Stimulated activated CD8-positive, alpha-beta memory T cell treated with anti-CD3 and anti-CD28 coated beads, Interleukin-4, amount 100 ng/mL, for 1 hour (primary cell): ENCODE data around the gene CALHM1.
"Not testable (repeated sequence)": the region's sequence is repeated elsewhere in the genome, so short reads cannot be mapped to it uniquely, and the experiment has no call there.

Experiments
- DNase-seq, 2 donors: peaks; one replicate each; pipeline ENCODE4 v3.0.0-alpha.2; 2020; ENCODE audit warnings: low read depth in 2 of 2, low spot score in 1 of 2

CALHM1 gene

DNA sequence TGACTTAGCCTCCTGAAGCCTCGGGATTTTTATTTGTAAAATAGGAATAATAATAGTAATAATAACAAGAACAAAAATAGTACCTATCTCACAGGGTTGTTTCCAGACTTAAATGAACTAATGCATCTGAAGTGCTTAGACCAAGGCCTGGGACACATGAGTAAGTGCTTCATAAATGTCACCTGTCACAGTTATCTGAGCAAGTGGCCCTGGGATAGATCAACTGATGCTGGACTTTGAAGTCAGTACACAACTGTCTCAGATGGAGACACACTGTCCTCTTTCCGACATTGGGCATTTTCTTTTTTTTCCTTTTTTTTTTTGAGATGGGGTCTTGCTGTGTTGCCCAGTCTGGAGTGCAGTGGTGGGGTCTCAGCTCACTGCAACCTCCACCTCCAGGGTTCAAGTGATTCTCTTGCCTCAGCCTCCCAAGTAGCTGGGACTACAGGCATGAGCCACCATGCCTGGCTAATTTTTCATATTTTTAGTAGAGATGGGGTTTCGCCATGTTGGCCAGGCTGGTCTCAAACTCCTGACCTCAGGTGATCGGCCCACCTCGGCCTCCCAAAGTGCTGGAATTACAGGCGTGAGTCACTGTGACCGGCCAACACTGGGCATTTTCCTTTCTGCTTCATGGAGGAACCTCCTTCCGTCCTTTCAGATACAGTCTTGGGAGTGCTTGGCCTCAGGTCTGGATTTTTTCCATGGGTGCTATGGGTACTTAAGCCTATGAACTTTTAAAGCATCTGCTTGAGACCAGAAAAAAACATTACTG is 28.1 kb upstream of the CALHM1 start:
- DNase-seq: not testable (repeated sequence)

DNA sequence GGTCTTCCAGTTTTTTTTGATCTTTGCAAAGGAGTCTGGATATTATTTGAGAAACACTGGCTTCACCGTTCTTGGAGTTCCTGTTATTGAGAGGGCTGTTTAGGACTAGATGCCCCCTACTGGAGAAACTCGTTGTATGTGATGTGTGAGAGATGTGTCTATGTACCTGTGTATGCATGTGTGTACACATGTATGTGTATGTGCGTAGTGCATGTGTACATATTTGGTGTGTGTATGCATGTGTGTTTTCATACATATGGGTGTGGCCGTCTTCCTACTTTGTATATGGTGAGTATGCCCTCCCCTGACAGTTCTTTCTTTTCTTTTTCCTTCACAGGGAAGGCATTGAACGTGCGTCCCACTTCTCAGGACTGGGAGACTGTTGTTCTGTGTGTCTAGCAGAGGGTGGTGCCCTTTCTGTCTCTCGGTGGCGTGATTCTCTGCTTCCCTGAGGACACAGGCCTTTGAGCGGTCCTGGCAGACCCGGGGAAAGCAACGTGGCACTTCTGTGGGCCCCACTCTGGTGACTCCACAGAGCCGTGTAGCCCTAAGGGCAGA is 23.4 kb upstream of the CALHM1 start:
- no peak for DNase-seq

DNA sequence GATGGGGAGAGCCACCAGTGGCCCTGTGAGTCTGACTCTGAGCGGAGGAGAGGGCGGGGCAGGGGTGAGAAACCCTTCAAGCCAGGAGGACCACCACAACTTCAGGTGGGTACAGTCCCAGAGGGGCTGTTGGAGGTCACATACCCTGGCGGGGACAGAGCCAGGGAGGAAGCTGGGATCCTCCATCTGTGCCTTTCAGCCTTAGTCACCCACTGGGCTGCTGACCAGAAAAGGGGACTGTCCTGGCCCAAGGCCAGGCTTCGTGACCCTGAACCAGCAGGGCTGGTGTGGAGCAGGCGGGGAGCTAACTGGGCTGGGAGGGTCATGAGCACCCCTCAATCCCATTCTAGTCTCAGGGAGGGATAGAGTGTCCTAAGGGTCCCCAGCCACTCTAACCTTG is 21.8 kb upstream of the CALHM1 start:
- DNase-seq: no peak

DNA sequence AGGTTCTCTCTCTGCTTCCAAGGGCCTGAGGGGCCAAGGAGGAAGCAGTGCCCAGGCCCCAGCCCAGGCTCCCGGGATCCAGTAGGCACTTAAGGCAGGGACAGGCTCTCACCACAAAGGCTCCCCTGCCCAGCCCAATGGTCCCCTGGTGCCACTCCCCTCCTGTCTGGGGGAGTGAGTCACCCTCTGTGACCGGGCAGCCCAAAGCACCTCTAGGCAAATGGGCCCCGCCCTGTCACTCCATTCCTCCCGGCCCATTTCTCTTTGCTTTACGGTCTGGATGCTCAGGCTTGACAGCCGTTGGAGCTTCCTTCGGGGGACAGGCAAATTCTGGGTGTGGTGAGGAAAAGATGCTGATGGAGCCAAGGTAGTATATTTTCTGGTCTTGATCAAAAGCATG is 20.4 kb upstream of the CALHM1 start, which contains the start of gene CALHM3:
Gene CALHM3, minus strand, starts transcription at position 106 of the 400 bp plus-strand sequence. CDS start 208 bp downstream, outside the sequence.
- no peak for DNase-seq

DNA sequence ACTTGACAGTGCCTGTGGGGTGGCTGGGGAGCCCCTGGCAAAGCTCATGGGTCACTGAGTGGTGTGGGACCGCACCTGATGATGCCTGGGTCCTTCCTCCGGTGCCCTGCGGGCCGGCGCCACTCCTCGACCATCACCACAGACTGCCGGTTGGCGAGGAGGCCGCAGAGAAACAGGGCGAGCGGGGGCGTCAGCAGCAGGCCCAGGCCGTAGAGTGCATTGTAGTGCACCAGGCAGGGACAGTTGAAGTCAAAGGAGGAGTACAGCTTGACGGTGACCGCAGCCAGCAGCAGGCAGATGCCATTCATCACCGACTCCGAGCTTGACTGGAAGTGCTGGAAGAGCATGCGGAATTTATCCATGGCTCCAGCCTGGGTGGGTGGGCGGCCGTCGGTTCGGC is 20.0 kb upstream of the CALHM1 start:
- no peak for DNase-seq

DNA sequence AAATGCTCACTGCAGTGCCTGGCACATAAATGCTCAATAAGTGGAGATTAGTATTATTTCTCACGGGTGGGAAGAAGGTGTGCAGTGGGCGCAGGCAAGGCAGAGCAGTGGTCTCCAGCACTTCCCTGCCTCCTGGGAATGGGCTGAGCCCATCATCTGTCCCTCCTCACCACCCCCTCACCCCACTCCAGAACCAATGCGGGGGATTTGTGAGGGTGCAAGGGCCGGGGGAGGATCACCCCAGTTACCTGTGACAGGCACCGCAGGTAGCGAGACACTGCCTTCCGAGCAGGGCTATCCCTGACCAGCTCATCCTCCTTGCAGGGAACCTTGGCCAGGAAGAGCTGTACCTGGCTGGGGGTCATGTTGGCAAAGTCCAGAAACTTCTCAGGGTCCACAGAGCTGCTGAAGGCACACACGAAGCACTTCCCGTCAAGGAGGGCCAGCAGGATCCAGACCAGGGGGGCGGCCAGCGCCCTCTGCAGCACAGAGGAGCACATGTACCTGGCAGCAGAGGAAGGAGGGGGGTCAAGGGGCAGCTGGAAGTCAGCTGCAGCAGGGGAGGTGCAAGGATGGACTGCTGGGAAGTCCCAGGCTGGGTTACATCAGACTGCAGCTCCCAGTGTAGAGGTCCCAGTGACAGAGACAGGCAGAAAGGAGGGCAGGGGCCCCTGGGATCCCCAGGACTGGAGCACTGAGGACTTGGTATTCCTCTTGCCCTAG is 17.5 kb upstream of the CALHM1 start:
- DNase-seq: no peak

DNA sequence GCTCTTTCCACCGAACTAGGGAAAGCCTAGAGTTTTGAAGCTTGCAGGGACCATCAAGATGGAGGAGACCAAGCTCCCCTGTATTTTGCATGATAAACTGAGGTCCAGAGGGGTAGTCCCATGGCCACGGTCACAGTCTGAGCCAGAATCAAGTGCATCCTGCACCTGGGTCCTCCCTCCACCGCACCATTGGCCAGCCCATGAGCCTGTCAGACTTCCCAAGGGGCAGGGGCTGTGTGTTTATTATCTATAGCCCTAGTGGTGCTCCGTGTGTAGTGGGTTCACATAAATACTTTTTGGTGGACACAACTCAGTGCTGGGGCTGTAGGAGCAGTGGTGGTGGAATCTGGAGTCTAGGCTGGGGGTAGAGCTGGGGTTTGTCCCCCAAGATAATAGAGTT is 16.7 kb upstream of the CALHM1 start:
- DNase-seq: no peak

DNA sequence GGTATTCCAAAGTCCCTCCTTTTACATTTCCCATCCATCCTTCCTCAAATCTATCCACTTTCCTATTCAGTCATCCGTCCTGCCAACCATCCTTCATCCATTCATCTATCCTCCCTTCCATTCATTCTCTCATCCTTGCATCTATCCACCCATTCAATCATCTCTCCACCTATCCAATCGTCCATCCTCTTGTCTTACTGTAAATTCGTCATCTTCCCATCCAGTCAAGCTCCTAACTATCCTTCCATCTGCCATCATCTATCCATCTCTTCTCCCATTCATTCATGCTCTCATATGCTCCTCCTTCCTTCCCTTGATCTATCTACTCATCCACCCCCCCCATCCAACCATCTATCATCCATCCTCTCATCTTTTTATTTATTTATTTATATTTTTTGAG is 15.4 kb upstream of the CALHM1 start:
- DNase-seq: no peak

DNA sequence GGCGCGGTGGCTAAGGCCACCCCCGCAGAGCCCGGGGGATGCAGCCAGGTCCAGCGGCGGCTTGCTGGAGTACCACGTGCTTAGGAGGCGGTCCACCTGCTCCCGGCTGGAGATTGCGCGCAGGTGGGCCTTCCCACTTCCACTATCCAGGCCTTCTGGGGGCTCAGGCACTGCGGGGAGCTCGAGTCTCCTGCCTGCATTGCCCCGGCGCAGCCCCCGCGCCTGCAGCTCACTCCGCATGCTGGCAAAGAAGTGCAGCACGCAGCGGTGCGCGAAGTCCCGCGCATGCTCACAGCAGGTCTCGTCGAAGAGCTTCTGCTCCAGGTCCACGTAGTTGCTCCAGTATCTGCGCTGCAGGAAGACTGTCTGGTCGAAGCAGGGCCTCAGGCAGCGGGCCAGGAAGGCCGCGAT is 14.6 kb upstream of the CALHM1 start:
- DNase-seq: no peak

DNA sequence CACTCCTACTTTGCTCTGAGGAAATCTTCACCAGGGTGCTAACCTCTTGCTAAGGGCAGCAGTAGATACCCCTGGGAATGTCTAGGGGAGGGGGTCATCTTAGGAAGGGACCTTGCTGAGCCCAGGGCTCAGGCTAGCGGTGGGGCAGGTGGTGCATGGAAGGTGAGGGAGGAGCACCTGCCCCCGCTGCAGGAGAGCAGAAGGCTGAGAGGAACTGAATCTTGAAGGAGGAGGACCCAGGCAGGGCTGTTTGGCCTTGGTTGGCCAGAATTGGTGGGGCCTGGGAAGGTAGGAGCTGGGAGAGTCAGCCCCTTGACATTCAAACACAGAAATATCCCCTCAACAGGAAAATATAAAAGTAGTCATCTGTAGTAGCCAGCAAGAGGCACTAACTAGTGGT is 13.3 kb upstream of the CALHM1 start:
- no peak for DNase-seq

DNA sequence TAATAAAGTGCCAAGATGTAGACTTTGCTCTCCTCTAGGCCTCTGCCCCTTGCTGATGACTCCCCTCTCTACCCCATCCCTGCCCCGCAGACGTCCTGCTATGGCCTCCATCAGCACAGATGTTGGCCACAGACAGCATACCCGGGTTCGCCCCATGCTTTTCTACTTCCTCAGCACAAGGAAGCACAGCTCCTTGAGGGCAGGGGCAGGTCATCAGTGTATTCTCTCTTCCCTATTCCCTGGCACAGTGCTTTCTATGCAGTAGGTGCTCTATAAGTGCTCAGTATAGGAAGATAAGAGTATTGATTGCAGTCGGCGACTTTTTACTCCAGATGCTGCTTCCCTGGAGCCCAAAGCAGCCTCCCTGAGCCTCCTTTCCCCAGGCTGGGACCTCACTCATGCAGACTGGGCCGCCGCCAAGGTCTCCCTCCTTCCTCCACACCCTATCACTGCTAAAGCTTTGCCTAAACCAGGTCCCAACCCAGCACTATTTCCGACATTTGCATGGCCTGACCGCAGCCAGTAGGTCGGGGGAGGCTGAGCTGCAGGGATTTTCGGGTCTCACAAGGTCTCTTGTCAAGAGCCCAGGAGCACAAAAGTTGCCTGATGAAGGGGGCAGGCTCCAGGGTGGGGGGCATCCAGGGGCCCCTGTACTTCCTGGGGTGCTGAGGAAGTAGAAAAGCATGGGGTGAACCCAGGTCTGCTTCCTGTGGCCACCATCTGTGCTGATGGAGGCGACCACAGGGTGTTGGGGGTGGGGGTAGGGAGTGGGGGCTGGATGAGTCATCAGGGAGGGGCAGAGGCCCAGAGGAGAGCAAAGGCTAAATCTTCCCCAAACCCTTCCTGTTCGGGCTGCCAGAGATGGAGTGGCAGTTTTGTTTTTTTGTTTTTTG is 12.3 kb upstream of the CALHM1 start:
- peak; percentile 32 to 53 for DNase-seq

DNA sequence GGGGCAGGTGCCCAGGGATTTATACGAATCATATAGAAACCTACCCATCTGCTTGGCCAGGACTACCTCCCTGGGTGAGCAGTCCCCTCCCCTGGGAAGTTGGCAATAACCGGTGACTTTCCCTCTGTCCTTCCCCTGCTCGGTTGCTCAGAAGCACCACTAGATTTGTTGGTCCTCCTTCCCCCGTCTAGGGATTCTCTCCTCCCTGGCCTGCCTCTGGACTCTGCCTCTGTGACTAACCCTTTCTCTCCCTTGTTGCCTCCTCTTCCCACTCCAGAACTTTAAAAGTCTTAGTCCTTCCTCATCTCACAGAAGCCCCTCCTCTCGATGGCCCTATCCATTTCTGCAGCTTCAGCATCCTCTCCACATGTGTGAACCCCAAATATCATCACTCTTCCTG is 10.5 kb upstream of the CALHM1 start:
- no peak for DNase-seq

DNA sequence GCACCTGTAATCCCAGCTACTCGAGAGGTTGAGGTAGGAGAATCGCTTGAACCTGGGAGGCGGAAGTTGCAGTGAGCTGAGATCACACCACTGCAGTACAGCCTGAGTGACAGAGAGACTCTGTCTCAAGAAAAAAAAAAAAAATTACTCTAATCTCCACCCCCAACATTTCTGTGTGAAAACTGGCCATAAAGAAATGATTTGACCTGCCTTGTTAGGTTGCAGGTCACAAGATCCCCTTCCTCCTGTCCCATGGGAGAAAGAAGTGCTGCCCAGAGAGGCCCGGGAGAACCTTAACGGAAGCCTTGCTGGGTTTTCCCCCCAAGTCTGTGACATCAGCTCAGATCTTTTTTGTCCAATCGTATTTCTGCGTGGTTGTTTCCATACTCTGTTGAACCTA is 8.7 kb upstream of the CALHM1 start:
- no peak for DNase-seq

DNA sequence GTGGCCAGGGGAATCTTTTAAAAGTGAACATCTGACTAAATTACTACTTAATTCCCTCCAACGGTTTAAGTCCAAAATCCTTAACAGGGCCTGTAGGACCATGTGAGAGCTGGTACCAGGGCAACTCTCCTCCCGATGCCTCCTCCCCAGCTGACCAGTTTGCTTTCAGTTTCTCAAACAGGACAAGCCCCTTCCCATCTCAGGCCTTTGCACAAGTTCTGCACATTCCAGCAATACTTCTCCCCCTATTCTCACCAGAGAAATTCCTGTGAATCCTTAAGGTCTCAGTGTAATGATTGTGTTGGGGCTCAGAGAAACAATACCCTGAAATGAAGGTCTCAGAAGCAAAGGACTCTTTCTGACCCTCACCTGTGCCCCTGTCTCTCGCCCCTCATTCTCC is 8.0 kb upstream of the CALHM1 start:
- no peak for DNase-seq

DNA sequence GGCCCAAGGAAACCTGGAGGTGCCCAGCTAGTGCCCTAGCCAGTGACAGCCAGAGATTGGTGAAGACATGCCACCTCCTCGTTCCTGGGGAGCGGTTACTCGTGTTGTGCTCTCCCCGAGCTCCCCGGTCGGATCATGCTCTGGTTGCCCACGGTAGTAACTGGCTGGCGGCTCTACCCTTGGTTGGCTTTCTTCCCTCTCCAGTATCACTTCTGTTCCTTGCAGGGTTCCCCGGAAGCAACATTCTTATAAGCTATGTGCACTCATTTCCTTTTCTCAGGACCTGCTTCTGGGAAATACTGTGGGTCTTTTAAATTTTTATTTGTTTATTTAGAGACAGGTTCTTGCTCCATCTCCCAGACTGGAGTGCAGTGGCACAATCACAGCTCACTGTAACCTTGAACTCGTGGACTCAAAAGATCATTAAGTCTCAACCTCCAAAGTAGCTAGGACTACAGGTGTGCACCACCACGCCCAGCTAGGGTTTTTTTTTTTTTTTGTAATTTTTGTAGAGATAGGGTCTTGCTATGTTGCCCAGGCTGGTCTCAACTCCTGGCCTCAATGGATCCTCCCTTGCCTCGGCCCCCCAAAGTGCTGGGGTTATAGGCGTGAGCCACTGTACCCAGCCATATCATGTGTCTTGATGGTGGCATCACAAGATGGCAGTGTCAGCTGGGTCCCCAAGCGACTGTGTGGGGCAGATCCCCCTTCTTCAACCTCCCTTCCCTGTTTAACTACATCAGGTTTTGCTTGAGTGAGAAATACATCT is 6.9 kb upstream of the CALHM1 start:
- no peak for DNase-seq

DNA sequence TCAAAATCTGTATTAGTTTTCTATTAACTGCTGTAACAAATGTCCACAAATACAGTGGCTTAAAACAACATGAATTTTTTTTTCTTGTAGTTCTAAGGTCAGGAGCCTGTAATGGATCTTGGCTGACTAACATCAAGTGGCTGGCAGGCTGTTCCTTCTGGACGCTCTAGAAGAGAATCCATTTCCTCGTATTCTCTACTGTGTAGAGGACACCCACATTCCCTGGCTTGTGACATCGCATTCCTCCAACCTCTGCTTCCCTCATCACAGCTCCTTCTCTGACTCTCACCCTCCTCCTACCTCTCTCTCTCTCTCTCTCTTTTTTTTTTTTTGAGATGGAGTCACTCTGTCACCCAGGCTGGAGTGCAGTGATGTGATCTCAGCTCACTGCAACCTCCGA is 4.8 kb upstream of the CALHM1 start:
- no peak for DNase-seq

DNA sequence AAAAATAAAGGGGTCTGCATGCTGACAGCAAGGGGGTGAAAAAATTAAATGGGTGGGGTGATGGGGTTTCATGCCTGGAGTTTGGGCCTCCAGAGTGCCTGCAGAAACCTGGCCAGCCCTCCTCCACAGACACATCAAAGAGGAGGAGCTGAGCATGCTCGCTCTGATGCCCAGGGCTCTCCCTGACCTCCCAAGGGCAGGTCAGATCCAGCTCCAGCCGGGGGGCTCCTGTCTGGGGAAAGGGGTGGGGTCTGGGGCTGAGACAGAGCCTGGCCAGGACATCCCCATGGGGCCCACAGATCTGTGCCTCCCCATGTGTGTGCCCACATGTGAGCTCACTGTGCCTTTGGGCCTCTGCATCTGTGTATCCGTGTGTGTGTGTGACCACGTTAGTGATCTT is 915 bp upstream of the CALHM1 start:
- no peak for DNase-seq

DNA sequence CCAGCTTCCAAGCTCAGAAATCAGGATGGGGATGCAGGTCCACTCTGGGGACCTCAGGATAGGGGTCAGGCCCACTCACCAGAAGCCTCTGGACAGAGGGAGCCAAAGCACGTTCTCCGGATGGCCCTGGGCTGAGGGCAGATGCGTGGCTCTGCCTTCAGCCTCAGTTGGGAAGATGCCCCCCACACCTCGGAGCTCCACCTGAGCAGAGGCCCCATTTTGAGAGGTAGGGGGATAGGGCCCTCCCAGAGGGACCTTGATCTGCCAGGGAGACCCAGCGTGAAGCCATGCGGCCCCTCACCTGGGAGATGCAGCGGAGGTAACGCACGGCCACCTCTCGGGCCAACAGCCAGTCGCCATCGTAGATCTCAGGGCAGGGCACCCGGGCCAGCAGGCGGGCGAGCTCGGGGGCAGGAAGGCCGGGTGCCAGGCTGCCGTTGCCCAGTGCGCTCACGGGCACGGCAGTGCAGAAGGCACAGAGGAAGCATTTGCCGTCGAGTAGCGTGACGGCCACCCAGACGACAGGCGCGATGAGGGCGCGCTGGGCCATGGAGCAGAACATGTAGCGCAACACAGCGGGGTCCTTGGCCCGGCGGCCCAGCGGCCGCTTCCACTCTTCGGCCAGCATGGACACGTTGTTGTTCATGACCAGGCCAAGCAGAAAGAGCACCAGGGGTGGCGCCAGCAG is 660 bp downstream of the CALHM1 start:
- DNase-seq: no peak

DNA sequence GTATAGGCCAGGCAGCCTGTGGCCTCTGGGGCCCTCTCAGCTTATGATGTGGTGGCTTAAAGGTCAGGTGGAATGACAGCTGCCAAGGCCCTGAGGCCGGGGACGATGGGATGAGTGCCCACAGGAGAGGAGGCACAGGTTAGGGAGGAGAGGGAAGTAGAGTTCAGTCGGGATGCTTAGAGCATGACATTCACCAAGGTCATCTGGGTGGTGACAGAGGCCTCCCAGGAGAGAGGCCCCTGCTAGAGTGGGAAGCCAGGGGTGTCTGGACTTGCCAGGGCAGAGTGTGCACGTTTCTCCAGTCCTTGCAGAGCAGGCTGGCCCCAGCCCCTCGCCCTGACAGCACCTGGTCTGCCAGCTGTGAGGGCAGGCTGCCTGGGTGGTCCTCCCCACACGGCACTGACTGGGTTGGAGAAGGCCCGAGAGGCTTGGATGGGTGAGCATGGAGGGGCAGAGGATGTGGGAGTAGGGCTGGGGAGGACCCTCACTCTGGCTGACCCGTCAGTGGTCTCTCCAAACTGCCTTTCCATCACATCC is 1.5 kb downstream of the CALHM1 start:
- DNase-seq: no peak
